Islet of Langerhans (tissue), 1 donor: Measurements from ENCODE around the gene HOATZ.

ENCODE experiments used
- FAIRE-seq: peaks from one replicate; lab custom pipeline; 2011; peaks lifted over from hg19 to GRCh38; lab: Jason Lieb, UNC

Gene HOATZ

DNA sequence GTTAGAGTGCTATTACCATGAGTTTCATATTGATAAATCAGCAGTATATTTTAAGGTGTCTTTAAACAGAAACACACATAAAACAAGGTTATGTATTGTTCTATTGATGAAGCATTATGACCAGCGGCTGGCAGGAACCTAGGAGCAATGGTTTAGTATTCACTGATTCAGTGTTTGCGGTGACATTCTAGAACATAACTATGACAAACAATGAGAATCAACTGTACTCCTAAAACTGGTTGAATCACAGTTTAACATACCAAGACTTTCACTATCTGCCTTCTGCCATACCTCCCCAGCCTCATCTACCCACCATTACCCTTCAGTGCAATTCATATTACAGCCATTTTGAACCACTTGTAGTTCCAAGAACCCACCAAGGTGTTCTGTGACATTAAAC is 8.8 kb downstream of the HOATZ start:
- FAIRE-seq = no peak

GRCh38 chr11:111524056-111524455 is 9.5 kb downstream of the HOATZ start:
- no peak for FAIRE-seq

- FAIRE-seq = no peak
Observed at GRCh38 chr11:111525456-111525855, 10.9 kb downstream of the HOATZ start.

- FAIRE-seq = no peak
Observed at GRCh38 chr11:111526501-111526900, 11.9 kb downstream of the HOATZ start.

- FAIRE-seq = no peak
Observed at GRCh38 chr11:111527279-111527678, 12.7 kb downstream of the HOATZ start.

- FAIRE-seq = no peak
Observed at GRCh38 chr11:111528557-111528956, 14.0 kb downstream of the HOATZ start.

DNA sequence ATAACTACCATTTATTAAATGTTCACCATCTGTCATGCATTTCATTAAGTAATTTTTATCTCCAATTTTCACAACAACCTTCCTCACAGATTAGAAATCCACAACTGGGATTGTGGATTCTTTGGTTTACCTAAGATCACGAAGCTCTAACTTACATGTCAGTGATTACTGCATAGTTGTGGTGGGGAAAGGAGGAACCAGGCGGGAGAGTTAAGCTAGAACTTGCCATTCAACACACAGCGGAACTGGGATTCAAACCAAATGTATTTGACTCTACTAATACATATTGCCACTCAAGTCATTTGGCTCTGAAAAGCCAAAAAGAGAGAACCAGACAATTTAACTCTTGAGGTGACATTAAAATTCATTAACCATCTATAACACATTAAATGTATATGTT is 15.5 kb downstream of the HOATZ start:
- FAIRE-seq = no peak

GRCh38 chr11:111531136-111531535 is 16.6 kb downstream of the HOATZ start:
- no peak for FAIRE-seq

- FAIRE-seq = no peak
Observed at GRCh38 chr11:111531687-111532364, 17.2 kb downstream of the HOATZ start.

DNA sequence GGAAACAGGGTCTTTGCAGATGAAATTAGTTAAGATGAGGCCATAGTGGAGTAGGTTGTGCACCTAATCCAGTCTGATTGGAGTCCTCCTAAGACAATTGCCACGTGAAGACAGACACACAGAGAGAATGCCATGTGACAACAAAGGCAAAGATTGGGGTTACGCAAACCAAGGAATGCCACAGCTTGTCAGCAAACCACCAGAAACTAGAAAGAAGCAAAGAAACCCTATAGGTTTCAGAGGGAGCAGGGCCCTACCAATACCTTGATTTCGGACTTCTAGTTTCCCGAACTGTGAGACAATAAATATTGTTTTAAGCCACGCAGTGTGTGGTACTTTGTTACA is 17.8 kb downstream of the HOATZ start:
- no peak for FAIRE-seq

DNA sequence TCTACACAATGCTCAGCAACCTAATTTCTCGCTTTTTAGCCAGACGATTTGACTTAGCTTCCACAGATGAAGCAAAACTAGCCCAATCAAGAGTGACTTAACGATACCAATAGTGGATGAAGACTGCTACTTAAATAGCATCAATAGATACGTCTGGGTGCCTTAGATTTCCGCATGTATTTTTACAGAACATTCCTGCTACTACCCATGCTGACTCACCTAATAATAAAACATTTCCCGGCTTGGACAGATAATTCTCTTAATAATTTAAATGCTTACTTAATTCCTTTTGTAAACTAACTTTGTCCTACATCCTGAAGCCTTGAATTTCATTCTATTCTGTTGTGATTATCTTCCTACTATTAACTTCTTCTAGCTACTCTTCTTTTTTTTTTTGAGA is 20.7 kb downstream of the HOATZ start:
- FAIRE-seq = no peak

GRCh38 chr11:111537336-111537860 is 22.8 kb downstream of the HOATZ start:
- no peak for FAIRE-seq

- FAIRE-seq = no peak
Observed at GRCh38 chr11:111538407-111539114, 24.0 kb downstream of the HOATZ start.

GRCh38 chr11:111539426-111540113 is 25.0 kb downstream of the HOATZ start:
- FAIRE-seq = no peak

GRCh38 chr11:111540114-111540936 is 25.7 kb downstream of the HOATZ start, which contains the start of gene LAYN:
TSS of gene LAYN (plus strand) at chr11:111540720. CDS start at chr11:111540844, 124 bp downstream.
- FAIRE-seq = no peak

- FAIRE-seq = no peak
Observed at GRCh38 chr11:111540937-111541253, 26.3 kb downstream of the HOATZ start.

DNA sequence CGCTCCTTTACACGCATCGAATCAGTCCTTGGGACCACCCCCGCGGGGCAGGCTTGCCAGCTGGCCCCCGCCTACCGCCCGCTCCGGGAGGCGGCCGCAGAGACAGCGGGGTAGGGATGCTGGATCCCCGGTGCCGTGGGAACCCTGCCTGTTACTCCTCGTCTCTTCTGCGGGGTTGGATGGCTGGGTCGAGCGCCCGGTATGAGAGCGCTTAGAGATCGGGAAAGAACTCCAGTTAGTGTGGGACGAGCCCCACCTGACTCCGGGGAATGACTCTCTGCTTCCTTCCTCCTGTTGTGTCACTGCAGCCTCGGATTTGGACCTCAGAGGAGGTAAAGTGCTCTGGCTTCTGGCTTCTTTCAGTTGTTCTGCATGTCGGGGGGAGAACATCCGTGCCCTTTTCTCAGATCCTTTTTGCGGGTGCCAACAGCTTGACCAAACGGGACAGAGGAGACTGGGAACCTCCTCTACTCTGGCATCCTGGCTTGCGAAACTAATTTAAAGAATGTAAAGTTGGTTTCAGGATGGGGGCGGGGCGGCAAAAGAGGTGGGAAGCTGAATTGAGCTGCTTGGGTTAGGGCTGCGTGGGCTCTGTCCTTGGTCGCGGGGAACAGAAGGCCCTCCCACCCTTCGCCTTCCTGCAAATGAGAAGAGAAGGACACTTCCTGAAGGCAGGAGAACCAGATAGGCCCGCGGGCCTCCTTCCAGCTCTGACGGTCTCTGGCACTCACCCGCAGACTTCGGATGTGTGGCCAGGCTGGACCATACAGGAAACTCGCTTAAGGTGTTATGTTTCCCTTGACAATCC is 26.9 kb downstream of the HOATZ start:
- FAIRE-seq = no peak

- no peak for FAIRE-seq
Observed at GRCh38 chr11:111542606-111543275, 28.2 kb downstream of the HOATZ start.

- no peak for FAIRE-seq
Observed at GRCh38 chr11:111548525-111548924, 33.9 kb downstream of the HOATZ start.

GRCh38 chr11:111549196-111549868 is 34.8 kb downstream of the HOATZ start:
- FAIRE-seq = no peak

- no peak for FAIRE-seq
Observed at GRCh38 chr11:111549869-111550203, 35.3 kb downstream of the HOATZ start.
